ENCODE measurements around the gene ARHGEF11.

- peak; percentile 31; the same call in 1 of the 2 replicates for TF ChIP-seq CTCF (conservative IDR thresholded peaks at IDR 0.05; ENCODE audit: low read depth, low read length)
- no peak for TF ChIP-seq EZH2 (IDR thresholded peaks at IDR 0.05; ENCODE audit: borderline replicate concordance, low read depth, low read length, poor library complexity, severe bottlenecking)
Observed at GRCh38 chr1:156948708-156949107, 96.8 kb downstream of the ARHGEF11 start.
